K562 (cell line): ENCODE results near the gene GAPDH. TPM values are rescaled to one million over a fixed set of nuclear protein-coding genes. Genes with fewer than 3 reads are reported as not detected.

ENCODE experiments used
- ATAC-seq: fragments of 200-7000 bp; cut with Tn5 transposase; 3 replicates; pipeline ENCODE4 v1.9.1; 2020; ENCODE audit warnings: moderate library complexity
- BruUV-seq: library from RNA; stranded (reverse); fragments of 400-500 nt; replicated peaks from 2 replicates; lab custom pipeline; 2021; lab: Mats Ljungman, UMichigan
- CTCF ChIA-PET: fragments of 300-600 bp; formaldehyde crosslinking; extraction: SDS; loops from one replicate; lab custom pipeline; 2021; ENCODE audit warnings: low intra/inter-chr PET ratio; lab: Yijun Ruan, JAX
- POLR2A ChIA-PET: fragments of 300-600, 350-650 bp; sonication (Branson Sonifier 250); formaldehyde crosslinking; extraction: SDS; loops from one replicate; lab custom pipeline; 2021; ENCODE audit warnings: antibody characterized with exemption, inconsistent platforms; lab: Yijun Ruan, JAX
- DNase-seq, 4 experiments: peaks; one replicate each; pipeline versions ENCODE4 v3.0.0 to v3.0.0-alpha.2; 2011 to 2018; ENCODE audit warnings: low spot score in 3 of 4, mixed read lengths in 3 of 4; ENCODE audit errors: extremely low read depth in 1 of 4
- FAIRE-seq: peaks from 2 replicates; lab custom pipeline; 2011; peaks lifted over from hg19 to GRCh38; lab: Jason Lieb, UNC
- H2AFZ ChIP-seq: 2 replicates; pipeline ENCODE4 v1.6.0; 2011; ENCODE audit warnings: low read depth, low read length, control low read depth, inconsistent platforms
- H3K27ac ChIP-seq: fragments of 200-600 bp; 3 replicates; pipeline ENCODE4 v1.8.0; 2011; ENCODE audit warnings: low read depth, mild to moderate bottlenecking, control low read depth, inconsistent platforms, low read length, moderate library complexity, mixed read lengths; ENCODE audit errors: extremely low read depth
- H3K27me3 ChIP-seq, 2 experiments: fragments of 300-600 bp in 1 of 2; 2 replicates in 1 of 2; 3 replicates in 1 of 2; pipeline versions ENCODE4 v1.6.0 to v1.8.0; 2011; ENCODE audit warnings: inconsistent platforms in 2 of 2, low read length in 2 of 2, mild to moderate bottlenecking in 1 of 2, mixed read lengths in 1 of 2, moderate library complexity in 1 of 2; ENCODE audit not compliant: control insufficient read depth in 2 of 2, insufficient read depth in 2 of 2
- H3K36me3 ChIP-seq: fragments of 300-600 bp; 3 replicates; pipeline ENCODE4 v1.8.0; 2011; ENCODE audit warnings: mild to moderate bottlenecking, low read length, inconsistent platforms; ENCODE audit not compliant: control insufficient read depth, insufficient read depth
- H3K4me1 ChIP-seq, 2 experiments: fragments of 200-600 bp in 1 of 2; replicated peaks in 1 of 2; 2 replicates in 1 of 2; 3 replicates in 1 of 2; pipeline versions ENCODE4 v1.5.1 to v1.8.0; 2011; ENCODE audit warnings: inconsistent platforms in 2 of 2, low read length in 2 of 2, mild to moderate bottlenecking in 1 of 2, mixed read lengths in 1 of 2, moderate library complexity in 1 of 2; ENCODE audit not compliant: control insufficient read depth in 2 of 2, insufficient read depth in 2 of 2
- H3K4me2 ChIP-seq: 2 replicates; pipeline ENCODE4 v1.6.1; 2011; ENCODE audit warnings: low read length, control low read depth, inconsistent platforms, mixed read lengths; ENCODE audit not compliant: insufficient read depth
- H3K4me3 ChIP-seq: fragments of 200-600 bp; sonication (generic), shearing (Covaris generic); 2 replicates; pipeline ENCODE4 v1.5.1; 2016; ENCODE audit warnings: control low read depth, inconsistent platforms
- H3K79me2 ChIP-seq: fragments of 200-600 bp; 3 replicates; pipeline ENCODE4 v1.8.0; 2011; ENCODE audit warnings: low read length, inconsistent platforms; ENCODE audit not compliant: control insufficient read depth, insufficient read depth
- H3K9ac ChIP-seq, 2 experiments: 2 replicates each; pipeline versions ENCODE4 v1.6.0 to v1.6.1; 2011; ENCODE audit warnings: low read depth in 2 of 2, low read length in 2 of 2, control low read depth in 1 of 2, inconsistent platforms in 1 of 2, mild to moderate bottlenecking in 1 of 2, mixed read lengths in 1 of 2; ENCODE audit not compliant: insufficient read depth in 1 of 2
- H3K9me1 ChIP-seq: one replicate; pipeline ENCODE4 v1.6.0; 2011; ENCODE audit warnings: inconsistent platforms, mild to moderate bottlenecking, low read length, moderate library complexity; ENCODE audit not compliant: control insufficient read depth, insufficient read depth
- H3K9me3 ChIP-seq: replicated peaks from 2 replicates; pipeline ENCODE4 v1.5.1; 2011; ENCODE audit warnings: low read depth, low read length, inconsistent platforms; ENCODE audit not compliant: control insufficient read depth, insufficient read depth
- H4K20me1 ChIP-seq: replicated peaks from 2 replicates; pipeline ENCODE4 v1.6.1; 2011; ENCODE audit warnings: low read length, inconsistent platforms, mixed read lengths; ENCODE audit not compliant: control insufficient read depth, insufficient read depth
- ARID3A ChIP-seq: IDR thresholded peaks from 2 replicates; pipeline ENCODE4 v1.6.1; 2012; ENCODE audit warnings: low read depth, low read length, improper control_type of control experiment, borderline replicate concordance
- DDX20 ChIP-seq: fragments of 450-650 bp; IDR thresholded peaks from 2 replicates; pipeline ENCODE4 v1.6.1; 2016; ENCODE audit warnings: missing genetic modification characterization, low read depth, mild to moderate bottlenecking, missing compliant biosample characterization, moderate library complexity
- SRSF1 ChIP-seq: fragments of 200-400 bp; formaldehyde crosslinking; IDR thresholded peaks from 2 replicates; pipeline ENCODE4 v1.6.1; 2017; ENCODE audit warnings: mild to moderate bottlenecking, low read depth, low read length, moderate library complexity
- ZFP36 ChIP-seq: fragments of 150-350 bp; IDR thresholded peaks from 2 replicates; pipeline ENCODE4 v1.6.1; 2018; ENCODE audit warnings: low read length, low read depth; ENCODE audit not compliant: partially characterized antibody
- ZNF707 ChIP-seq: fragments of 250-450 bp; sonication (Bioruptor Pico); conservative IDR thresholded peaks from 2 replicates; pipeline ENCODE4 v1.8.0; 2022; ENCODE audit warnings: inconsistent platforms, mild to moderate bottlenecking, moderate library complexity
- ZNF764 ChIP-seq: fragments of 250-450 bp; sonication (Bioruptor Pico); IDR thresholded peaks from 2 replicates; pipeline ENCODE4 v1.4.0; 2020; ENCODE audit warnings: low read depth, mild to moderate bottlenecking, moderate library complexity
- WGBS: fragments of 100-300 bp; shearing (Covaris generic); methylation state at CpG from one replicate; pipeline ENCODE4 v1.1.6; 2016; ENCODE audit warnings: low coverage, mixed read lengths; ENCODE audit not compliant: insufficient coverage; ENCODE audit errors: missing lambda C conversion rate; 5-methylcytosine and 5-hydroxymethylcytosine counted together
- in situ Hi-C: fragments of 300-500 bp; cut with MboI; formaldehyde crosslinking; loops from 4 replicates; pipeline ENCODE4 v1.15.0; 2018; ENCODE audit warnings: inconsistent platforms, mixed read lengths
- intact Hi-C: fragments of 100-400 bp; cut with micrococcal nuclease; formaldehyde crosslinking; loops from 2 replicates; pipeline ENCODE4 v1.14.2; 2022
- polyA plus RNA-seq, 8 experiments: library from polyadenylated mRNA; depleted of rRNA in 4 of 8; stranded (reverse) in 5 of 8; unstranded in 3 of 8; fragments of >200 nt; fragmentation: Nextera tagmentation in 2 of 8; fragmentation: Illumina TruSeq in 1 of 8; extraction: Ambion mirVana in 2 of 8; extraction: Trizol in 1 of 8; gene quantifications; 2 replicates each; pipeline versions ENCODE4 v1.2.1 to v1.2.3, GENCODE V29; 2011 to 2014; ENCODE audit warnings: inconsistent platforms in 1 of 8, missing spikeins in 1 of 8
- total RNA-seq, 7 experiments: library from RNA; depleted of rRNA in 6 of 7; stranded (reverse); fragments of >200 nt in 6 of 7; fragmentation: Illumina TruSeq in 2 of 7; extraction: Trizol in 2 of 7; gene quantifications; 2 replicates each; pipeline versions ENCODE4 v1.2.1 to v1.2.3, GENCODE V29; 2011 to 2021; ENCODE audit warnings: low replicate concordance in 1 of 7
- TF ChIP-seq, protein P1 (sequence below): fragments of 450-650 bp; formaldehyde crosslinking; IDR thresholded peaks from 2 replicates; pipeline ENCODE4 v1.4.0; 2020; ENCODE audit warnings: mild to moderate bottlenecking
- TF ChIP-seq, protein P2 (sequence below): sonication (generic); formaldehyde crosslinking; IDR thresholded peaks from 2 replicates; pipeline ENCODE4 v1.8.1; 2023; ENCODE audit warnings: missing genetic modification reagents, mild to moderate bottlenecking, borderline replicate concordance
- TF ChIP-seq, protein P3 (sequence below): fragments of 250-450 bp; sonication (Bioruptor Pico); IDR thresholded peaks from 2 replicates; pipeline ENCODE4 v1.8.0; 2021; ENCODE audit warnings: mild to moderate bottlenecking, moderate library complexity

The GAPDH gene
- total and polyA plus RNA-seq, 9 of the 15 experiments (the other 6 are each of a cell fraction or from before 2014, with no cell fraction given) = 2,206 to 6,793 (median 4,217) TPM

DNA sequence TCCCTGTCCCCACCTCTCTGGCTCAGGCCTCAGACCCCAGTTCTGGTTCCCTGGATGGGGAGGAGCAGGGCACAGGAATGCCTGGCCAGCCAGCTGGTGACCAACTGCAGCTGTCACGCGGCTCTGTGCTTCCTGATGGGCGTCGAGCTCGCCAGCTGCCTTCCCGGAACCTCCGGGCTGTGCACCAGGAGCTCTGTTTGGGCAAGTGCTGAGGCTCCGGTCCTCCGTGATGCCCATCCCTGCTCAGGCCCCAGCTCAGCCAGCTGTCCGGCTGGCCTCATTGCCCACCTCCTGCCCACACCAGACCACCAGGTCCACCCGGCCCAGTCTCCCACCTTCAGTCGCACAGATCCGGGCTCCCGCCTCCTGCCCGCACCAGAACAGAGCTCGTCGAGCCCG, 16.7 kb downstream of the GAPDH start:
- H3K27me3 ChIP-seq = no peaks in the 10 kb centered on the region
- TF ChIP-seq, protein P1, sequence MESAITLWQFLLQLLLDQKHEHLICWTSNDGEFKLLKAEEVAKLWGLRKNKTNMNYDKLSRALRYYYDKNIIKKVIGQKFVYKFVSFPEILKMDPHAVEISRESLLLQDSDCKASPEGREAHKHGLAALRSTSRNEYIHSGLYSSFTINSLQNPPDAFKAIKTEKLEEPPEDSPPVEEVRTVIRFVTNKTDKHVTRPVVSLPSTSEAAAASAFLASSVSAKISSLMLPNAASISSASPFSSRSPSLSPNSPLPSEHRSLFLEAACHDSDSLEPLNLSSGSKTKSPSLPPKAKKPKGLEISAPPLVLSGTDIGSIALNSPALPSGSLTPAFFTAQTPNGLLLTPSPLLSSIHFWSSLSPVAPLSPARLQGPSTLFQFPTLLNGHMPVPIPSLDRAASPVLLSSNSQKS (CRISPR knock-in tag) = no peak
- TF ChIP-seq ZNF764 (CRISPR knock-in tag) = no peak
- TF ChIP-seq DDX20 = no peak
- TF ChIP-seq, protein P2, sequence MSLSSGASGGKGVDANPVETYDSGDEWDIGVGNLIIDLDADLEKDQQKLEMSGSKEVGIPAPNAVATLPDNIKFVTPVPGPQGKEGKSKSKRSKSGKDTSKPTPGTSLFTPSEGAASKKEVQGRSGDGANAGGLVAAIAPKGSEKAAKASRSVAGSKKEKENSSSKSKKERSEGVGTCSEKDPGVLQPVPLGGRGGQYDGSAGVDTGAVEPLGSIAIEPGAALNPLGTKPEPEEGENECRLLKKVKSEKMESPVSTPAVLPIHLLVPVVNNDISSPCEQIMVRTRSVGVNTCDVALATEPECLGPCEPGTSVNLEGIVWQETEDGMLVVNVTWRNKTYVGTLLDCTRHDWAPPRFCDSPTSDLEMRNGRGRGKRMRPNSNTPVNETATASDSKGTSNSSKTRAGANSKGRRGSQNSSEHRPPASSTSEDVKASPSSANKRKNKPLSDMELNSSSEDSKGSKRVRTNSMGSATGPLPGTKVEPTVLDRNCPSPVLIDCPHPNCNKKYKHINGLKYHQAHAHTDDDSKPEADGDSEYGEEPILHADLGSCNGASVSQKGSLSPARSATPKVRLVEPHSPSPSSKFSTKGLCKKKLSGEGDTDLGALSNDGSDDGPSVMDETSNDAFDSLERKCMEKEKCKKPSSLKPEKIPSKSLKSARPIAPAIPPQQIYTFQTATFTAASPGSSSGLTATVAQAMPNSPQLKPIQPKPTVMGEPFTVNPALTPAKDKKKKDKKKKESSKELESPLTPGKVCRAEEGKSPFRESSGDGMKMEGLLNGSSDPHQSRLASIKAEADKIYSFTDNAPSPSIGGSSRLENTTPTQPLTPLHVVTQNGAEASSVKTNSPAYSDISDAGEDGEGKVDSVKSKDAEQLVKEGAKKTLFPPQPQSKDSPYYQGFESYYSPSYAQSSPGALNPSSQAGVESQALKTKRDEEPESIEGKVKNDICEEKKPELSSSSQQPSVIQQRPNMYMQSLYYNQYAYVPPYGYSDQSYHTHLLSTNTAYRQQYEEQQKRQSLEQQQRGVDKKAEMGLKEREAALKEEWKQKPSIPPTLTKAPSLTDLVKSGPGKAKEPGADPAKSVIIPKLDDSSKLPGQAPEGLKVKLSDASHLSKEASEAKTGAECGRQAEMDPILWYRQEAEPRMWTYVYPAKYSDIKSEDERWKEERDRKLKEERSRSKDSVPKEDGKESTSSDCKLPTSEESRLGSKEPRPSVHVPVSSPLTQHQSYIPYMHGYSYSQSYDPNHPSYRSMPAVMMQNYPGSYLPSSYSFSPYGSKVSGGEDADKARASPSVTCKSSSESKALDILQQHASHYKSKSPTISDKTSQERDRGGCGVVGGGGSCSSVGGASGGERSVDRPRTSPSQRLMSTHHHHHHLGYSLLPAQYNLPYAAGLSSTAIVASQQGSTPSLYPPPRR (CRISPR knock-in tag) = no peak
- TF ChIP-seq ZNF707 (CRISPR knock-in tag) = no peak
- TF ChIP-seq ARID3A = no peak
- TF ChIP-seq SRSF1 = no peak
- no peak for TF ChIP-seq ZFP36
- TF ChIP-seq, protein P3, sequence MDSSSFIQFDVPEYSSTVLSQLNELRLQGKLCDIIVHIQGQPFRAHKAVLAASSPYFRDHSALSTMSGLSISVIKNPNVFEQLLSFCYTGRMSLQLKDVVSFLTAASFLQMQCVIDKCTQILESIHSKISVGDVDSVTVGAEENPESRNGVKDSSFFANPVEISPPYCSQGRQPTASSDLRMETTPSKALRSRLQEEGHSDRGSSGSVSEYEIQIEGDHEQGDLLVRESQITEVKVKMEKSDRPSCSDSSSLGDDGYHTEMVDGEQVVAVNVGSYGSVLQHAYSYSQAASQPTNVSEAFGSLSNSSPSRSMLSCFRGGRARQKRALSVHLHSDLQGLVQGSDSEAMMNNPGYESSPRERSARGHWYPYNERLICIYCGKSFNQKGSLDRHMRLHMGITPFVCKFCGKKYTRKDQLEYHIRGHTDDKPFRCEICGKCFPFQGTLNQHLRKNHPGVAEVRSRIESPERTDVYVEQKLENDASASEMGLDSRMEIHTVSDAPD (CRISPR knock-in tag) = no peak
- TF ChIP-seq, all 486 proteins: peak for 0
- CTCF ChIA-PET = no interaction called here
- FAIRE-seq (no peak), DNase-seq (no peak), ATAC-seq (no peak)
- Histone ChIP-seq H3K4me2 (no peak overlapping the region), H3K4me1 (peaks cover 20 to 58% of the 10 kb centered on the region in 2 experiments; a peak in 4 of 5 replicates), H3K79me2 (no peaks in the 10 kb centered on the region), H3K9me1 (no peaks in the 10 kb centered on the region), H3K4me3 (no peak overlapping the region), H3K36me3 (no peaks in the 10 kb centered on the region), H3K9me3 (no peaks in the 10 kb centered on the region), H3K27ac (no peak overlapping the region), H4K20me1 (no peaks in the 10 kb centered on the region), H3K9ac (no peak overlapping the region), H2AFZ (no peak overlapping the region)
- intact Hi-C loops = loop anchor here (5.0 to 10.0 kb wide), 2 partner anchors 136 to 274 kb away; partner anchors contain the start of genes GPR162, P3H3 and ZNF384
- no TSS peak for BruUV-seq
- 90% methylated on average over 6 of the region's 18 CpGs for WGBS
- POLR2A ChIA-PET = interaction anchor here (0.7 to 1.9 kb wide), 4 partner anchors 12 to 19 kb away, joined by 3 to 9 read pairs (median 4); partner anchors contain the start of gene GAPDH
- in situ Hi-C loops = no loop called here
